Activated T-cell treated with anti-CD3 and anti-CD28 coated beads, Interleukin-2, amount 50 U/mL, for 72 hours (primary cell): ENCODE measurements around the gene FOXRED2. TPM values are rescaled to one million over a fixed set of nuclear protein-coding genes. Genes with fewer than 3 reads are reported as not detected.
"Not testable (repeated sequence)": the region's sequence is repeated elsewhere in the genome, so short reads cannot be mapped to it uniquely, and the experiment has no call there.

ENCODE experiments used
- ATAC-seq, 2 donors: fragments of 150-1000 bp; cut with Tn5 transposase; replicated peaks in 1 of 2; 2 replicates each; pipeline ENCODE4 v1.10.0; 2021; ENCODE audit warnings: moderate library complexity in 2 of 2, mild to moderate bottlenecking in 1 of 2
- DNase-seq, 2 donors: peaks; one replicate each; pipeline ENCODE4 v3.0.0; 2021 to 2022; ENCODE audit warnings: mixed read lengths in 1 of 2
- H3K27ac Mint-ChIP-seq: one replicate; pipeline ENCODE4 v1.8.0; 2022; ENCODE audit warnings: mild to moderate bottlenecking, moderate library complexity, mixed read lengths
- H3K27me3 Mint-ChIP-seq: one replicate; pipeline ENCODE4 v1.8.0; 2022; ENCODE audit warnings: low read depth, mixed read lengths
- H3K36me3 Mint-ChIP-seq, 2 donors: one replicate each; pipeline ENCODE4 v1.8.0; 2022; ENCODE audit warnings: mixed read lengths in 2 of 2, mild to moderate bottlenecking in 1 of 2; ENCODE audit not compliant: insufficient read depth in 2 of 2
- H3K4me1 Mint-ChIP-seq: one replicate; pipeline ENCODE4 v1.8.0; 2022; ENCODE audit warnings: low read depth, mixed read lengths
- H3K4me3 Mint-ChIP-seq, 2 donors: one replicate each; pipeline ENCODE4 v1.8.0; 2022; ENCODE audit warnings: mild to moderate bottlenecking in 2 of 2, mixed read lengths in 2 of 2, moderate library complexity in 2 of 2
- H3K9me3 Mint-ChIP-seq, 2 donors: one replicate each; pipeline ENCODE4 v1.8.0; 2022; ENCODE audit warnings: mixed read lengths in 2 of 2
- total RNA-seq, 2 donors: library from RNA; stranded (reverse); gene quantifications; one replicate each; pipeline ENCODE4 v1.2.3, GENCODE V29; 2022

FOXRED2 gene
- total RNA-seq, 2 donors from 2014 or later, result 12.6 to 19.3 TPM

GRCh38 chr22:36536717-36537116 lies 29.9 kb upstream of the FOXRED2 start:
- Mint-ChIP-seq H3K4me3 (no peak overlapping the region), H3K4me1 (peaks cover 1% of the 10 kb centered on the region), H3K27ac (no peak overlapping the region), H3K27me3 (no peaks in the 10 kb centered on the region), H3K9me3 (peaks cover 0 to 3% of the 10 kb centered on the region in 2 donors), H3K36me3 (peaks cover 1 to 2% of the 10 kb centered on the region in 2 donors)
- ATAC-seq, result no peak
- DNase-seq, result no peak

GRCh38 chr22:36533320-36533719 lies 26.5 kb upstream of the FOXRED2 start:
- H3K27me3 Mint-ChIP-seq, H3K4me3 Mint-ChIP-seq, ATAC-seq, DNase-seq, H3K27ac Mint-ChIP-seq, H3K36me3 Mint-ChIP-seq, H3K9me3 Mint-ChIP-seq: not testable (repeated sequence)
- peaks cover 12% of the 10 kb centered on the region for H3K4me1 Mint-ChIP-seq

GRCh38 chr22:36532466-36532865 lies 25.6 kb upstream of the FOXRED2 start:
- Mint-ChIP-seq H3K36me3 (peaks cover 2 to 6% of the 10 kb centered on the region in 2 donors), H3K9me3 (peaks cover 0 to 3% of the 10 kb centered on the region in 2 donors), H3K27ac (no peak overlapping the region), H3K27me3 (no peaks in the 10 kb centered on the region), H3K4me1 (peaks cover 19% of the 10 kb centered on the region), H3K4me3 (no peak overlapping the region)
- DNase-seq, result no peak
- no peak for ATAC-seq

DNA sequence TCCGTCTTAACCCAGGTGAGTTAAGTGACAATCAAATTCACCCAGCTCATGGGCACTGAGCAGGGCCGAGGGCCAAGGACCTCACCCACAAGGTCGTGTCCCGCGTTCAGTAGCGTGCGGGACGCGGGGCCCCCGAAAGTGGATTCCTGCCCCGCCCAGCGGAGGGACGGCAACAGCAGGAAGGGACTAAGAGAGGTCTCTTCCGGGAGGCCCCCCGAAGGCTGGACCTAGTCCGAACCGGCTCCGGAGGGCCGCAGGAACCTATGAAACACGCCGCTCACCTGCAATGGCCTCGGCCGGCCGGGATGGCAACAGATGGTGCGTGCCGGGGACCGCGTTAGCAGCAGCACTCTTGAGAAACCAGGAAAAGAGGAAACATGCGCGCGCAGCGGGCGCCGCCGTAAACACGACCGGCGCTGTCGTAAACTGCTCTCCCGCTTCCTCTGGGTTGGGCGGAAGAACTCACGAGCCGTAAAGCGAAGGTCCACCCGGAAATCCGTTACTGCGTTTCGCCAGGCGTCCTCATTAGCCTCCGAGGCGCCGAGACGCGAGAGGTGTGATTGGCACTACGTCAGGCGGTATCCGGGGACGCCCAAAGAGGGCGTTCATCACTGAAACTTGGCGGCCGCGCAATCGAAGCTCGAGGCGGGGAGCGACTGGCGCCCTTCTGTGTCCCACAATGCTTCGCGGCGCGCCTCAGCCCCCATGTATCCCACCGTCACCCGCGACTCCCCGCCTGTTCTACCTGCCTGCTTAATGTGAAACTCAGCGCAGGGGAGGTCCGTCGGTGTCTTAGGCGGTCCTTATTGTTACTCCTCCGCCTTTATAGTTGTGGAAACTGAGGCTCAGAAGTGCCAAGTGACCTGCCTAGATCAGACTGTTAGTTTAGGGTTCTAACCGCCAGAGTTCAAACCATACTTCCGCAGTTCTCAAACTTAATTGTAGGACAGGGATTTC lies 22.2 kb upstream of the FOXRED2 start, which contains the start of gene EIF3D:
Gene EIF3D (minus strand): TSS at position 372 of the 957 bp plus-strand sequence. CDS start 3,045 bp downstream, outside the sequence.
- peak; percentile 95 to 96 for ATAC-seq

GRCh38 chr22:36528341-36528740 lies 21.5 kb upstream of the FOXRED2 start:
- no peak for ATAC-seq
- Mint-ChIP-seq H3K27me3 (no peaks in the 10 kb centered on the region), H3K4me1 (peaks cover 41% of the 10 kb centered on the region), H3K36me3 (peaks cover 11 to 33% of the 10 kb centered on the region in 2 donors), H3K9me3 (peaks cover 0 to 3% of the 10 kb centered on the region in 2 donors), H3K4me3 (peak overlapping the region; percentile 76 to 89), H3K27ac (peak overlapping the region; percentile 96)
- DNase-seq, result peak in 1 of 2 donors; percentile 18

More for the DNA sequence above, 22.2 kb upstream of the FOXRED2 start, which contains the start of gene EIF3D:
- peak; percentile 98 to 99 for DNase-seq
- H3K36me3 Mint-ChIP-seq, result peaks cover 11 to 28% of the 10 kb centered on the region in 2 donors
- peaks cover 41% of the 10 kb centered on the region for H3K4me1 Mint-ChIP-seq
- H3K27ac Mint-ChIP-seq, result peak within 1 kb of the TSS; percentile 96
- H3K9me3 Mint-ChIP-seq, result peaks cover 0 to 3% of the 10 kb centered on the region in 2 donors
- H3K27me3 Mint-ChIP-seq, result no peaks in the 10 kb centered on the region
- H3K4me3 Mint-ChIP-seq, result peak within 1 kb of the TSS; percentile 76 to 89

- ATAC-seq (no peak), DNase-seq (no peak)
- H3K9me3 Mint-ChIP-seq, result no peaks in the 10 kb centered on the region
- peak overlapping the region; percentile 48 for H3K27ac Mint-ChIP-seq
- no peaks in the 10 kb centered on the region for H3K27me3 Mint-ChIP-seq
- H3K4me3 Mint-ChIP-seq, result no peak overlapping the region
- peaks cover 28% of the 10 kb centered on the region for H3K4me1 Mint-ChIP-seq
- H3K36me3 Mint-ChIP-seq, result peaks cover 19 to 75% of the 10 kb centered on the region in 2 donors
These were observed 15.8 kb upstream of the FOXRED2 start for GRCh38 chr22:36522662-36523061.

DNA sequence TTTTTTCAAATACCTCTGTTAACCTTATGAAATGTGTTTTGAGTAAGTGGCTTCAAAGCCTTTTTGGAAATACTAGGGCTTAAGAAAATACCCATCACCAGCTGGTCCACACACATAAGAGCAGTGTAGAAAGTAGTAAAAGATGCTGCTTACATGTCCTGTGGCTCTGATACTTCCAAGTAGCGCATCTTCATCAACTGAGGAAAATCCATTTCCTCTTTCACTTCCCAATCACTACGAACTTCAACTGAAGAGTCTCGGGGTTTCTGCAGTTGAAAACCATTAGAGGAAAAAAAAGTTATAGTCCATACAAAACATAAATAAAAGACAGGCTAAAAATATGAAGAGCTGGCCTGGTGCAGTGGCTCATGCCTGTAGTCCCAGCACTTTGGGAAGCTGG lies 13.6 kb upstream of the FOXRED2 start:
- Mint-ChIP-seq H3K36me3 (peaks cover 31 to 71% of the 10 kb centered on the region in 2 donors), H3K9me3 (no peaks in the 10 kb centered on the region), H3K27ac (no peak overlapping the region), H3K27me3 (no peaks in the 10 kb centered on the region), H3K4me1 (peaks cover 6% of the 10 kb centered on the region), H3K4me3 (no peak overlapping the region)
- DNase-seq (no peak), ATAC-seq (no peak)

DNA sequence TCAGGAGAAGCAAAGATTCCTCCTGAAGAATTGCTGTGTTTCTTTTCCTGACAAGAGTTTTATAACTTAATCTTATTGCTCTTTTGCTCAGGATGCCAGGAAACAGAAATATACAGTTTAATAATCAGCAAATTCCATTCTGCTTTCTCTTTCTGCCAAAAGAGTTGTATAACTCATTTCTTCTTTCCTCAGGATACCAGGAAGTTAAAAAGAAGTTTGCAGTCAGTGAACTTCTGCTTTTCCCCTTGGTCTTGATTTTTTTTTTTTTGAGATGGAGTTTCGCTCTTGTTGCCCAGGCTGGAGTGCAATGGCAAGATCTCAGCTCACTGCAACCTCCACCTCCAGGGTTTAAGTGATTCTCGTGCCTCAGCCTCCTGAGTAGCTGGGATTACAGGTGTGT lies 13.1 kb upstream of the FOXRED2 start:
- H3K9me3 Mint-ChIP-seq, ATAC-seq, H3K4me3 Mint-ChIP-seq, H3K4me1 Mint-ChIP-seq, DNase-seq, H3K27ac Mint-ChIP-seq, H3K27me3 Mint-ChIP-seq: not testable (repeated sequence)
- peaks cover 31 to 71% of the 10 kb centered on the region in 2 donors for H3K36me3 Mint-ChIP-seq

- H3K4me1 Mint-ChIP-seq, result peaks cover 7% of the 10 kb centered on the region
- no peak overlapping the region for H3K4me3 Mint-ChIP-seq
- no peaks in the 10 kb centered on the region for H3K27me3 Mint-ChIP-seq
- H3K9me3 Mint-ChIP-seq, result no peaks in the 10 kb centered on the region
- H3K27ac Mint-ChIP-seq, result no peak overlapping the region
- DNase-seq (no peak), ATAC-seq (no peak)
- peaks cover 32 to 58% of the 10 kb centered on the region in 2 donors for H3K36me3 Mint-ChIP-seq
These were observed 7.9 kb upstream of the FOXRED2 start for GRCh38 chr22:36514766-36515165.

- DNase-seq, result no peak
- H3K4me1 Mint-ChIP-seq, result peaks cover 7% of the 10 kb centered on the region
- no peak for ATAC-seq
- H3K4me3 Mint-ChIP-seq, result no peak overlapping the region
- no peaks in the 10 kb centered on the region for H3K9me3 Mint-ChIP-seq
- H3K27me3 Mint-ChIP-seq, result no peaks in the 10 kb centered on the region
- no peak overlapping the region for H3K27ac Mint-ChIP-seq
- peaks cover 29 to 45% of the 10 kb centered on the region in 2 donors for H3K36me3 Mint-ChIP-seq
These were observed 6.2 kb upstream of the FOXRED2 start for GRCh38 chr22:36512991-36513390.

DNA sequence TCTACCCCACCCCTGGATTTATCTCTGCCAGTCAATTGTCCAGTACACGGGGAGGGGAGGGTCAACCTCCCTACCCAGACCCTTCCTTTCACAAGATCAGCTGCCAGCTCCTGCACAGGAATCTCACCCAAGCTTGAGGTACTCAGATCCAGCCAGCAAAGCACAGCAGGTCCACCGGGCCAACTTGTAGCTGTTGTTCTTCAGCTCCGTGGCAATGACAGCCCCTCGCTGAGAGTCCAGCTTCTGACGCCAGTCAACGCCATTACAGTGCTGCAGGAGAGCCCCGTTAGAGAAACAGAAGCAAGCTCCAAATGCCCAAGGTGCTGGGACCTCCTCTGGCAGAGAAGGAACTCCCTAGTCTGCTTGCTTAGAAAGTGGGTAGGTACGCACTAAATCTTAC lies 5.5 kb upstream of the FOXRED2 start:
- ATAC-seq, result no peak
- no peak for DNase-seq
- peaks cover 10% of the 10 kb centered on the region for H3K4me1 Mint-ChIP-seq
- H3K27me3 Mint-ChIP-seq, result no peaks in the 10 kb centered on the region
- peaks cover 0 to 2% of the 10 kb centered on the region in 2 donors for H3K9me3 Mint-ChIP-seq
- H3K36me3 Mint-ChIP-seq, result peaks cover 29 to 43% of the 10 kb centered on the region in 2 donors
- H3K4me3 Mint-ChIP-seq, result no peak overlapping the region
- no peak overlapping the region for H3K27ac Mint-ChIP-seq

DNA sequence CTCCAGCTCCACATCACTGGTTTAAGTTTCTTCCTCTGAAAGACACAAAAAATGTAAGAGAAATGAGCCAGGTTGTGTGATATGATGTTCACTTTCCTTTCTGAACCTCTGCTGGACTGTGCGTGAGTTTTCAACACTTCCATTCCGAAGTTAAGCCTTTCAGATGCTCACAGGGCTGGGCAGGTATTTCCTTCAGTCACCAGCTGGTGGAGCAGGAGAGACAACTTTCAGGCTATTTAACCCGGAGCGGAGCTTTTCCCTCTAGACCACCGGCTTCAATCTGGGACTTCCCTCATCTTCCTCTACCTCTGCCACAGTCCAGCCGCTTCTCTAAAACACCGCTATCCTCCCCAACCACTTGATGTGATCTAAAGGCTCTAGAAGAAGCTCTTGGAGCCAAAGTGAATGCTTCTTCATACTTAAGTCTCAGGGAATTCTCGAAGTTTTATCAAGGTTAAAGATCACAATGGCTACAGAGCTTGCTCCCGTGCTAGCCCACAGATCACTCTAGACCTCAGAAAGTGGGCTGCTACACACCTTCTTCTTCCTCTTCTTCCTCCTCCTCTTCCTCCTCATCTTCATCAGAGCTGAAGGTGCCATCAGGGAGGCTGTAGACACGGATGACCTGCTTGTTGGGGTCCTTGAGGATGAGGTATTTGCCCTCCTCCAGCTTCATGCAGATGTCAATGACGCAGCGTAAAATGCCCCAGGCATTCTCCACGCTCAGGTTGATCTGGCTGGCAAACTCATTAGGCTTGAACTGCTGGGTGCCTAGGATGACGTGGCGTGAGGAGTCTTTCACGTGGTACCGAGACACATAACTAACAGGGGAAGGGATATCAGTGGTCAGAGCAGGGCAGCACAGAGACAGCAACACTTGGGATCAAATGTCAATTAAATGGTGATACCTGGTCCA lies 4.4 kb upstream of the FOXRED2 start:
- no peaks in the 10 kb centered on the region for H3K27me3 Mint-ChIP-seq
- H3K4me1 Mint-ChIP-seq, result peaks cover 12% of the 10 kb centered on the region
- H3K4me3 Mint-ChIP-seq, result no peak overlapping the region
- H3K27ac Mint-ChIP-seq, result no peak overlapping the region
- peak; percentile 16 to 37 for DNase-seq
- H3K36me3 Mint-ChIP-seq, result peaks cover 22 to 35% of the 10 kb centered on the region in 2 donors
- ATAC-seq, result no peak
- peaks cover 0 to 2% of the 10 kb centered on the region in 2 donors for H3K9me3 Mint-ChIP-seq
